ENCODE results near the gene CPLANE1.
"Not testable (repeated sequence)": the region's sequence is repeated elsewhere in the genome, so short reads cannot be mapped to it uniquely, and the experiment has no call there.

The CPLANE1 gene

DNA sequence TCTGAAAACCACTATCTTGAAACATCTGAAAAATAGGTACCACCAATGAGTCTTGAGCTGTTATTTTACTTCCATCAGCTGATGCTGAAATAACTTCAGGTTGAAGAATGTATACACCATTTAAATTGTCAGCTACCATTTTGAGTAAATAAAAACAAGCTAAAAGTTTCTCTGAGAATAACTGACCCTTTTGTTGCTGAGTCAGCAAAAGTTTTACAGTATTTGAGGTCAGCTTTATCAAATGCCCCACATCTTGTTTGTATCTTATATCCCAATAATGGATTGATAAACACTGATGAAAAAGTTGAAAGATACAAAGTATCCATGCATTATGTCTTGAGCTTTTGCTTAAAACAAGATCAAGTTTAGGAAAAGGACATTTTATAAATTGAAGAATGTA lies 22.8 kb downstream of the CPLANE1 start:
- no peak for TF ChIP-seq CTCF (IDR thresholded peaks at IDR 0.05; ENCODE audit: borderline replicate concordance, control extremely low read depth, extremely low read depth, insufficient read depth, missing control alignments)
- in situ Hi-C loops (cut with MboI; ENCODE audit: low sequenced_read_pairs, unreplicated experiment), result no loop called here
- DNase-seq (ENCODE audit: low spot score), result no peak

DNA sequence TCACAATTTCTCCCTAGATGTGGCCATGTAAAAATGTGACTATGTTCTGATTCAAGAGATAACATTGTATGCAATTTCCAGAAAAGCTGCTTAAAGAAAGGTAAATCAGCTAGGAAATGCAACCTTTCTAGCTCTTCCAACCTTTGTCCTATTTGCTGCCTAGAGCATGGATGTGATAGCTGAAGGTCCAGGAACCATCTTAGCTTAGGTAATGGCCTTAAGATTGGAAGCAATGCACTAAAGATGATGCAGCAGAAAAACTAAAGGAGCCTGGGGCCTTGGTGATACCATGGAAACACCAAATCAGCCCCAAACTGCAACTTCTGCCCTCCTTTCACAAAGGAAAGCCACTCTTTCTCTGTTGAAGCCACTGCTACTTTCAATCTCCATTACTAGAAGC lies 27.0 kb downstream of the CPLANE1 start:
- in situ Hi-C loops (cut with MboI; ENCODE audit: low sequenced_read_pairs, unreplicated experiment), result no loop called here
- no peak for TF ChIP-seq CTCF (IDR thresholded peaks at IDR 0.05; ENCODE audit: borderline replicate concordance, control extremely low read depth, extremely low read depth, insufficient read depth, missing control alignments)
- DNase-seq (ENCODE audit: low spot score), result no peak

DNA sequence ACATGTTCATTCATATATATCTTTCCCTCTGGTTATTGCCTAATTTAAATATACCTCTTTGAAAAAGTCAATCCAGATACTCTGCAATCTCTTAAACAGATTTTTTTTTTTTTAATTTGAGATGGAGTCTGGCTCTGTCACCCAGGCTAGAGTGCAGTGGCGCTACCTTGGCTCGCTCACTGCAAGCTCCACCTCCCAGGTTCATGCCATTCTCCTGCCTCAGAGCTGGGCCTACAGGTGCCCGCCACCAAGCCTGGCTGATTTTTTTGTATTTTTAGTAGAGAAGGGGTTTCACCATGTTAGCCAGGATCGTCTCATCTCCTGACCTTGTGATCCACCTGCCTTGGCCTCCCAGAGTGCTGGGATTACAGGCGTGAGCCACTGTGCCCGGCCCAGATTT lies 28.8 kb downstream of the CPLANE1 start:
- in situ Hi-C loops (cut with MboI; ENCODE audit: low sequenced_read_pairs, unreplicated experiment); DNase-seq (ENCODE audit: low spot score): not testable (repeated sequence)

DNA sequence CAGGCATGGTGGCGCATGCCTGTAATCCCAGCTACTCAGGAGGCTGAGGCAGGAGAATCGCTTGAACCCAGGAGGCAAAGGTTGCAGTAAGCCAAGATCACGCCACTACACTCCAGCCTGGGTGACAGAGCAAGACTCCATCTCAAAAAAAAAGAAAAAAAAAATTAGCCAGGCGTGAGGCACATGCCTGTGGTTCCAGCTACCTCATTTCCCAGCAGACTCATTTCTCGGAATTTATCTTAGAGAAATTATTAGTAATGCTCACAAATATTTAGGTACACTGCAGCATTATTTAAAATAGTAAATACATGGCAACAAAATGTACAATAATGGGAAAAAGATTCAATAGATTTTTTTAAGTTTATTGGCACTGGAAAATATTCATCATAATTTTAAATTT lies 29.8 kb downstream of the CPLANE1 start:
- DNase-seq (ENCODE audit: low spot score); in situ Hi-C loops (cut with MboI; ENCODE audit: low sequenced_read_pairs, unreplicated experiment): not testable (repeated sequence)

DNA sequence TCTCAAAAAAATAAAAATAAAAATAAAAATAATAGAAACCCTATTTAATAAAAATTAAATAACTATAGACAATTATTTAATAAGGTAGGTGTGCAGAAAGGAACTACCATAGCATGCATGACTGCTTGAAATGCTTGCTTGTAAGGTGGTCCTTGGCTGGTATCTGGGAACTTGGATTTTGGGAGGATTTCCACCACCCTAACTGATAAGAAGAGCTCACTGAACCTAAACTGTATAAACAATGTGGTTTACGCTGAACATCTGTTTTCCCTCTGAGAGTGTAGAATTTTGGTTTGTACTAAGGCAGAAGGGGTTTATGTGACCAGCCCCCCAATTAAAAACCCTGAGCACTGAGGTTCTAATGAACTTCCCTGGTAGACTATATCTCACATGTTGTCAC lies 31.2 kb downstream of the CPLANE1 start:
- DNase-seq (ENCODE audit: low spot score), result no peak
- no peak for TF ChIP-seq CTCF (IDR thresholded peaks at IDR 0.05; ENCODE audit: borderline replicate concordance, control extremely low read depth, extremely low read depth, insufficient read depth, missing control alignments)
- in situ Hi-C loops (cut with MboI; ENCODE audit: low sequenced_read_pairs, unreplicated experiment), result no loop called here

GRCh38 chr5:37214550-37214949 lies 34.6 kb downstream of the CPLANE1 start:
- in situ Hi-C loops (cut with MboI; ENCODE audit: low sequenced_read_pairs, unreplicated experiment), result no loop called here
- no peak for TF ChIP-seq CTCF (IDR thresholded peaks at IDR 0.05; ENCODE audit: borderline replicate concordance, control extremely low read depth, extremely low read depth, insufficient read depth, missing control alignments)
- DNase-seq (ENCODE audit: low spot score), result no peak

GRCh38 chr5:37212096-37212495 lies 37.1 kb downstream of the CPLANE1 start:
- TF ChIP-seq CTCF (IDR thresholded peaks at IDR 0.05; ENCODE audit: borderline replicate concordance, control extremely low read depth, extremely low read depth, insufficient read depth, missing control alignments), result no peak
- DNase-seq (ENCODE audit: low spot score), result no peak
- in situ Hi-C loops (cut with MboI; ENCODE audit: low sequenced_read_pairs, unreplicated experiment), result no loop called here

DNA sequence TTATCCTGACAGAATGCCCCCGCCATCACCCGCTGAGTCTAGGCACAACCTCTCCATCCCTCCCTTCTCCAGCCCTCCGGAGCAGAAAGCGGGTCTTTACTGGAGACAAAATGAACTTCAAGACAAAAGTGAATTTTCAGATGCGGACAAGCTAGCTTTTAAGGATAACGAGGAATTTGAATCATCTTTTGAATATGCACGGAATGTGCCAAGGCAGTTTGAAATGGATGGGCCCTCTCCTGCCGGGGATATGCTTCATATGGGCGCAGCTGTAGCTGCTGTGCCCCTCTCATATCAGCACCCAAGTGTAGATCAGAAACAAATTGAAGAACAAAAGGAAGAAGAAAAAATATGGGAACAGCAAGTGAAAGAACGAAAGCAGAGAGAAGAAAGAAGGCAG lies 37.5 kb downstream of the CPLANE1 start:
- DNase-seq (ENCODE audit: low spot score), result no peak
- in situ Hi-C loops (cut with MboI; ENCODE audit: low sequenced_read_pairs, unreplicated experiment), result no loop called here
- TF ChIP-seq CTCF (IDR thresholded peaks at IDR 0.05; ENCODE audit: borderline replicate concordance, control extremely low read depth, extremely low read depth, insufficient read depth, missing control alignments), result no peak

Measured in GM13976 (cell line).